Ascending aorta (tissue), 2 donors: ENCODE data around the gene NHSL1. TPM values are rescaled to one million over a fixed set of nuclear protein-coding genes. Genes with fewer than 3 reads are reported as not detected.

ENCODE experiments used
- DNase-seq, 2 donors: peaks; one replicate each; pipeline ENCODE4 v3.0.0-alpha.2; 2019; ENCODE audit warnings: low spot score in 2 of 2
- H3K27ac ChIP-seq, 2 donors: fragments of 200-600 bp; sonication (generic); one replicate each; pipeline ENCODE4 v1.5.1; 2016 to 2017; ENCODE audit warnings: mild to moderate bottlenecking in 1 of 2
- H3K27me3 ChIP-seq: fragments of 200-600 bp; sonication (generic); one replicate; pipeline ENCODE4 v1.5.1; 2017
- H3K36me3 ChIP-seq, 2 donors: fragments of 200-600 bp; sonication (generic); one replicate each; pipeline ENCODE4 v1.5.1; 2016
- H3K4me1 ChIP-seq, 2 donors: fragments of 200-600 bp; sonication (generic); one replicate each; pipeline ENCODE4 v1.5.1; 2016 to 2017; ENCODE audit warnings: mild to moderate bottlenecking in 1 of 2
- H3K4me3 ChIP-seq, 2 donors: fragments of 200-600 bp; sonication (generic); one replicate each; pipeline ENCODE4 v1.5.1; 2016 to 2017; ENCODE audit warnings: mild to moderate bottlenecking in 1 of 2
- H3K9me3 ChIP-seq, 2 donors: fragments of 200-600 bp; sonication (generic); one replicate each; pipeline ENCODE4 v1.5.1; 2016
- CTCF ChIP-seq, 3 experiments: fragments of 200-600 bp in 2 of 3; fragments of 450-650 bp in 1 of 3; sonication (generic) in 2 of 3; IDR thresholded peaks; one replicate each; pipeline ENCODE4 v1.5.1; 2016 to 2019; ENCODE audit warnings: antibody characterized with exemption in 3 of 3, mild to moderate bottlenecking in 1 of 3, moderate library complexity in 1 of 3
- intact Hi-C: fragments of 100-400 bp; cut with DNase I; formaldehyde crosslinking; loops from one replicate; pipeline ENCODE4 v1.15.1; 2023
- total RNA-seq: library from RNA; depleted of rRNA; stranded (reverse); fragments of >200 nt; gene quantifications from one replicate; pipeline ENCODE4 v1.1.0, GENCODE V29; 2016

NHSL1 gene
- total RNA-seq, 1 donor from 2014 or later: 10.4 TPM

DNA sequence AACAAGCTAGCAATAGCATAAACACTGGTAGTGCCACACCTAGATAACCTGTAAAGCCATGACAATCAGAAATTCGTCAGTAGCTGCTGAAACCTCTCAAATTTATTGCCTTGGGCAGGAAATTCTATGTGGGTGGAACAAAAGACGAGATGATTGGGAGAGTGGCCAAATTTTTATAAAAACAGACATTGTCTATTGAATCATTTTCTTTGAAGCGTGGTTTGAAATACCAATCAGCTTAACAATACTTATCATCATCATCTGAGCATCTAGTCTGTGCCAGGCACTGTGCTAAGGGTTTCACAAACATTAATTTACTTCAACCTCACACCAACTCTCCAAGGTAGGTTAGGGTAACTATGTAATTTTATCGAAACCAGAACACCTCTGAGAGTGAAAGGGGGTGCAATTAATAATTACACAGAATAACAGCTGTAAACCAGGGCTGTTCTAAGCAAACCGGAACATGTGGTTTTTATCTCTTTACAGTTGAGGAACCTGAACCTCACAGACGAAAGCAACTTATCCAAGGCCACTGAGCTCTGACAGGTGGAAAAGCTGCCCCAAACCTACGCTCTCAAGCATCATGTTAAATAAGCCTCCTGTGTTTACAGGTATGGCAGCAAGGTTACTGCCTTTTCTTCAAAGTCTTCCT lies 43.4 kb downstream of the NHSL1 start:
- Histone ChIP-seq H3K27ac (no peak overlapping the region), H3K9me3 (no peaks in the 10 kb centered on the region), H3K27me3 (no peaks in the 10 kb centered on the region), H3K4me1 (no peaks in the 10 kb centered on the region), H3K36me3 (no peaks in the 10 kb centered on the region), H3K4me3 (no peak overlapping the region)
- intact Hi-C loops: no loop called here
- DNase-seq: no peak
- TF ChIP-seq CTCF (IDR thresholded peaks at IDR 0.05): no peak

DNA sequence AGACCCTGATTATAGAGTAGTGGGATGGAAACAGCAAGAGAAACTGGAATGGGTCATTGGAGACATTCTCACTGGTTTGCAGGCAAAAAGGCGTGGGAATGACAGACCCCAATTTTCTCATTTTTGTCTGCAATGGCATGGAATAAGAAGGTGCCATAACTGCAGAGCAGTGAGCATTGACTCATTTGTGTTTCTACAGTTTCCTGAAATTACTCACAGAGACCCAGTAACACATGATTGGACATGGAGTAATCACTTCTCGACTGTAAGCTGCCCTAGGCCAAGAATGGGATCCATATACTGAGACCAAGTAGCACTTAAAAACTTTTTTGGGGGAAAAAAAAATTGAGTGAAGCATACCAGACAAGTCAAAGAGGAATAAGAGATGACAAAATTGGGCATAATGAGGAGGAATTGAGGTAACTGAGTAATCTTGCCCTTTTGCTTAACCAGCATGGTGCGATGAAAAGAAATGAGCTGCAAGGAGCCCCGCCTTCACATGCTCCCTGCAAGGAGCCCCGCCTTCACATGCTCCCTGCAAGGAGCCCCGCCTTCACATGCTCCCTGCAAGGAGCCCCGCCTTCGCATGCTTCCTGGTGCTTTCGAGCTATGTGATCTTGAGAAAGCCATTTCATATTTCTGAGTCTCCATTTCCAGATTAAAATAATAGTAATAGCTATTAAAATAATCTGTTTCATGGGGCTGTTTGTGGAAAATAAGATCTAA lies 44.1 kb downstream of the NHSL1 start:
- TF ChIP-seq CTCF (IDR thresholded peaks at IDR 0.05): no peak
- Histone ChIP-seq H3K9me3 (no peaks in the 10 kb centered on the region), H3K27me3 (no peaks in the 10 kb centered on the region), H3K4me1 (no peaks in the 10 kb centered on the region), H3K36me3 (no peaks in the 10 kb centered on the region), H3K4me3 (no peak overlapping the region), H3K27ac (no peak overlapping the region)
- intact Hi-C loops: no loop called here
- no peak for DNase-seq

- no peak for TF ChIP-seq CTCF (IDR thresholded peaks at IDR 0.05)
- Histone ChIP-seq H3K4me3 (no peak overlapping the region), H3K27ac (no peak overlapping the region), H3K27me3 (no peaks in the 10 kb centered on the region), H3K9me3 (no peaks in the 10 kb centered on the region), H3K4me1 (no peaks in the 10 kb centered on the region), H3K36me3 (no peaks in the 10 kb centered on the region)
- intact Hi-C loops: no loop called here
- DNase-seq: no peak
Measured at GRCh38 chr6:138451043-138451442, 48.3 kb downstream of the NHSL1 start.

DNA sequence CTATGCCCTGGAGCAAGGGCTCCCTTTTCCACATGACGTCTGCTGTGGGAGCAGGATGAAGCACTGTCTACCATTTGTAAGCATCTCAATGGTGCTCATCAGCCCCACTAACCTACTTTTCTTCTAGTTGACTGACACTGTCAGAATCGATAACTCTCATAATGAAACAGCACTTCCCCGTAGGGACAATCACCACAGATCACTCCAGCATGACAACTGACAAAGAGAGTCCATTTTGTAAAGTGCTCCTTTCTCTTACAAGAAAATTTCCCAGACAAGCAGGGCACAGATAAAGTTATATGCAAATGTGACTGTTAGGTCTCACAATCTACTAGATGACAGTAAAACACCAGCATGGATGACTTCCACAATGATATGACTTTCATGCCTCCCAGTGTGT lies 48.8 kb downstream of the NHSL1 start:
- no peak for DNase-seq
- H3K36me3 ChIP-seq: no peaks in the 10 kb centered on the region
- no peaks in the 10 kb centered on the region for H3K9me3 ChIP-seq
- no peak overlapping the region for H3K4me3 ChIP-seq
- H3K27me3 ChIP-seq: no peaks in the 10 kb centered on the region
- H3K4me1 ChIP-seq: no peaks in the 10 kb centered on the region
- intact Hi-C loops: no loop called here
- no peak overlapping the region for H3K27ac ChIP-seq
- TF ChIP-seq CTCF (IDR thresholded peaks at IDR 0.05): no peak

DNA sequence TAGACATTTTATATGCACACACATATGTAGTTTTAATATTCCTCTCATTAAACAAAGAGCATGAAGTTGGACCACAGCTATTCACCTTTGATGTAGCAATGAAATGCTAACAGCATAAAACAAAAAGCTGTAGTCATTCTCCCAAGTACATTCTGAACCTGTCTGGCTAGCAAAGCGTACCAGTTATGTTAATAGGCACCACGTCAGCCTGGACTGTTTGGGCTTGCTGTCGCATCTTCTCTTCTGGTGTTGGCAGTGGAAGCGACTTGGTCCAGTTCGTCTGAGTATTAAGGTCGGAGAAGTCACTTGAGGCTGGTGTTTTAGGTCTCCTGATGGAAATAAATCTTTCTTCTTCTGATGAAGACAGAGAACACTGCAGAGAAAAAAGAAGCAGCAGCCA lies 52.5 kb downstream of the NHSL1 start:
- intact Hi-C loops: no loop called here
- Histone ChIP-seq H3K9me3 (no peaks in the 10 kb centered on the region), H3K4me3 (no peak overlapping the region), H3K4me1 (no peaks in the 10 kb centered on the region), H3K36me3 (no peaks in the 10 kb centered on the region), H3K27ac (no peak overlapping the region), H3K27me3 (no peaks in the 10 kb centered on the region)
- no peak for DNase-seq
- TF ChIP-seq CTCF (IDR thresholded peaks at IDR 0.05): no peak
